HepG2 (cell line): ENCODE measurements around the gene SIRT1. TPM values are rescaled to one million over a fixed set of nuclear protein-coding genes. Genes with fewer than 3 reads are reported as not detected.

Experiments
- ATAC-seq: fragments of 200-7000 bp; cut with Tn5 transposase; 3 replicates; pipeline ENCODE4 v1.9.1; 2020; ENCODE audit warnings: mild to moderate bottlenecking, moderate library complexity
- BruUV-seq: library from RNA; stranded (reverse); fragments of 400-500 nt; replicated peaks from 2 replicates; lab custom pipeline; 2021; lab: Mats Ljungman, UMichigan
- CTCF ChIA-PET: fragments of 300-600 bp; formaldehyde crosslinking; extraction: SDS; loops from one replicate; lab custom pipeline; 2021; ENCODE audit warnings: low total read pairs, inconsistent platforms, low intra/inter-chr PET ratio; lab: Yijun Ruan, JAX
- POLR2A ChIA-PET: fragments of 350-600 bp; sonication (Branson Sonifier 250); formaldehyde crosslinking; loops from one replicate; lab custom pipeline; 2020; ENCODE audit warnings: antibody characterized with exemption, inconsistent platforms; lab: Yijun Ruan, JAX
- DNase-seq: peaks from one replicate; pipeline ENCODE4 v3.0.0-alpha.2; 2015; ENCODE audit warnings: low spot score
- FAIRE-seq: peaks from 3 replicates; lab custom pipeline; 2011; peaks lifted over from hg19 to GRCh38; lab: Jason Lieb, UNC
- H2AFZ ChIP-seq: one replicate; pipeline ENCODE4 v1.6.1; 2011; ENCODE audit warnings: low read length, inconsistent platforms
- H3K27ac ChIP-seq: fragments of 300-600 bp; 3 replicates; pipeline ENCODE4 v1.8.0; 2011; ENCODE audit warnings: mixed run types, mild to moderate bottlenecking, mixed read lengths, low read length, inconsistent platforms; ENCODE audit not compliant: insufficient read depth; ENCODE audit errors: extremely low read length
- H3K27me3 ChIP-seq, 2 experiments: fragments of 200-600 bp in 1 of 2; 2 replicates in 1 of 2; 3 replicates in 1 of 2; pipeline versions ENCODE4 v1.6.0 to v1.8.0; 2011; ENCODE audit warnings: low read length in 2 of 2, mild to moderate bottlenecking in 2 of 2, moderate library complexity in 2 of 2, inconsistent platforms in 1 of 2; ENCODE audit not compliant: insufficient read depth in 2 of 2, control insufficient read depth in 1 of 2
- H3K36me3 ChIP-seq, 2 experiments: fragments of 200-600 bp in 1 of 2; replicated peaks in 1 of 2; 2 replicates in 1 of 2; 3 replicates in 1 of 2; pipeline versions ENCODE4 v1.5.1 to v1.8.0; 2011; ENCODE audit warnings: low read length in 2 of 2, inconsistent platforms in 1 of 2; ENCODE audit not compliant: insufficient read depth in 2 of 2, control insufficient read depth in 1 of 2
- H3K4me1 ChIP-seq: 2 replicates; pipeline ENCODE4 v1.5.1; 2012; ENCODE audit warnings: low read length, inconsistent platforms; ENCODE audit not compliant: insufficient read depth
- H3K4me2 ChIP-seq: 2 replicates; pipeline ENCODE4 v1.6.0; 2011; ENCODE audit warnings: low read depth, low read length, inconsistent platforms
- H3K4me3 ChIP-seq, 3 experiments: fragments of 200-600 bp in 1 of 3; sonication (generic), shearing (Covaris generic) in 1 of 3; replicated peaks in 1 of 3; 2 replicates each; pipeline ENCODE4 v1.5.1; 2011 to 2016; ENCODE audit warnings: low read length in 3 of 3, inconsistent platforms in 2 of 3, low read depth in 2 of 3, mild to moderate bottlenecking in 2 of 3, control low read depth in 1 of 3, mixed read lengths in 1 of 3; ENCODE audit not compliant: insufficient read depth in 1 of 3
- H3K79me2 ChIP-seq: one replicate; pipeline ENCODE4 v1.6.1; 2011; ENCODE audit warnings: low read length, inconsistent platforms; ENCODE audit not compliant: insufficient read depth
- H3K9ac ChIP-seq: 2 replicates; pipeline ENCODE4 v1.6.0; 2011; ENCODE audit warnings: mild to moderate bottlenecking, low read depth, low read length, inconsistent platforms; ENCODE audit not compliant: insufficient read depth
- H3K9me3 ChIP-seq: 2 replicates; pipeline ENCODE4 v1.5.1; 2012; ENCODE audit warnings: mild to moderate bottlenecking, low read length
- H4K20me1 ChIP-seq: 2 replicates; pipeline ENCODE4 v1.6.0; 2011; ENCODE audit warnings: inconsistent platforms, mild to moderate bottlenecking, low read length, moderate library complexity; ENCODE audit not compliant: insufficient read depth
- BHLHE40 ChIP-seq: IDR thresholded peaks from 2 replicates; pipeline ENCODE4 v1.6.1; 2011; ENCODE audit warnings: low read length, improper control_type of control experiment
- HMGXB4 ChIP-seq, 2 experiments: sonication (generic) in 1 of 2; formaldehyde crosslinking in 1 of 2; IDR thresholded peaks; 2 replicates each; pipeline versions ENCODE4 v1.4.0 to v1.6.1; 2018 to 2020; ENCODE audit warnings: missing genetic modification reagents in 2 of 2, borderline replicate concordance in 1 of 2, low read depth in 1 of 2, mild to moderate bottlenecking in 1 of 2, missing biosample characterization in 1 of 2
- MYC ChIP-seq: sonication (generic); formaldehyde crosslinking; IDR thresholded peaks from 2 replicates; pipeline ENCODE4 v1.9.0; 2021; ENCODE audit warnings: missing genetic modification reagents, borderline replicate concordance
- PATZ1 ChIP-seq: sonication (generic); formaldehyde crosslinking; IDR thresholded peaks from 2 replicates; pipeline ENCODE4 v1.4.0; 2020; ENCODE audit warnings: missing genetic modification reagents
- POLR2AphosphoS5 ChIP-seq: IDR thresholded peaks from 2 replicates; pipeline ENCODE4 v1.6.1; 2012; ENCODE audit warnings: low read depth, low read length
- REL ChIP-seq: sonication (generic); formaldehyde crosslinking; conservative IDR thresholded peaks from 2 replicates; pipeline ENCODE4 v1.8.0; 2022; ENCODE audit warnings: mild to moderate bottlenecking, missing genetic modification reagents, moderate library complexity
- RFX3 ChIP-seq: IDR thresholded peaks from 2 replicates; pipeline ENCODE4 v1.6.1; 2016; ENCODE audit warnings: missing biosample characterization, missing genetic modification reagents
- ZBTB21 ChIP-seq: sonication (generic); formaldehyde crosslinking; IDR thresholded peaks from 2 replicates; pipeline ENCODE4 v1.4.0; 2020; ENCODE audit warnings: missing genetic modification reagents
- ZNF235 ChIP-seq: sonication (generic); formaldehyde crosslinking; IDR thresholded peaks from 2 replicates; pipeline ENCODE4 v1.8.1; 2023; ENCODE audit warnings: mild to moderate bottlenecking, missing genetic modification reagents, borderline replicate concordance
- ZNF251 ChIP-seq: sonication (generic); formaldehyde crosslinking; IDR thresholded peaks from 2 replicates; pipeline ENCODE4 v1.9.0; 2021; ENCODE audit warnings: mild to moderate bottlenecking, missing genetic modification reagents
- ZNF704 ChIP-seq: sonication (generic); formaldehyde crosslinking; IDR thresholded peaks from 2 replicates; pipeline ENCODE4 v1.8.1; 2023; ENCODE audit warnings: mild to moderate bottlenecking, inconsistent platforms, moderate library complexity, missing genetic modification reagents, borderline replicate concordance
- ZNF713 ChIP-seq: sonication (generic); formaldehyde crosslinking; IDR thresholded peaks from 2 replicates; pipeline ENCODE4 v1.4.0; 2020; ENCODE audit warnings: mild to moderate bottlenecking, missing genetic modification reagents
- ZNF775 ChIP-seq: sonication (generic); formaldehyde crosslinking; IDR thresholded peaks from 2 replicates; pipeline ENCODE4 v1.4.0; 2020; ENCODE audit warnings: missing genetic modification reagents, mild to moderate bottlenecking, moderate library complexity, borderline replicate concordance
- WGBS: methylation state at CpG from one replicate; pipeline ENCODE4 v1.1.6; 2017; ENCODE audit warnings: low lambda C conversion rate; 5-methylcytosine and 5-hydroxymethylcytosine counted together
- in situ Hi-C: cut with HindIII; loops from 2 replicates; pipeline ENCODE4 v1.10.0; 2017; ENCODE audit warnings: low pct_unique_long_range_greater_than_20kb; ENCODE audit not compliant: extremely low pct_ligation_motif_present
- intact Hi-C: fragments of 100-400 bp; cut with micrococcal nuclease; formaldehyde crosslinking; loops from one replicate; pipeline ENCODE4 v1.10.0; 2022; ENCODE audit not compliant: unreplicated experiment
- polyA plus RNA-seq, 8 experiments: library from polyadenylated mRNA; depleted of rRNA in 3 of 8; stranded (reverse) in 7 of 8; unstranded in 1 of 8; fragments of >200 nt; fragmentation: Illumina TruSeq in 4 of 8; extraction: Trizol in 4 of 8; gene quantifications; 2 replicates each; pipeline versions ENCODE4 v1.2.1 to v1.2.3, GENCODE V29; 2011 to 2016; ENCODE audit warnings: low read depth in 4 of 8, missing spikeins in 1 of 8, mixed read lengths in 1 of 8; ENCODE audit not compliant: insufficient read depth in 1 of 8
- total RNA-seq, 5 experiments: library from RNA; depleted of rRNA; stranded (reverse); fragments of >200 nt; fragmentation: Illumina TruSeq; extraction: Trizol; gene quantifications; 2 replicates each; pipeline ENCODE4 v1.2.3, GENCODE V29; 2016; ENCODE audit warnings: low read depth in 1 of 5

The SIRT1 gene
- total and polyA plus RNA-seq, 2 of the 13 experiments (the other 11 are each of a cell fraction or from before 2014, with no cell fraction given), result 9.4 to 10.2 TPM

DNA sequence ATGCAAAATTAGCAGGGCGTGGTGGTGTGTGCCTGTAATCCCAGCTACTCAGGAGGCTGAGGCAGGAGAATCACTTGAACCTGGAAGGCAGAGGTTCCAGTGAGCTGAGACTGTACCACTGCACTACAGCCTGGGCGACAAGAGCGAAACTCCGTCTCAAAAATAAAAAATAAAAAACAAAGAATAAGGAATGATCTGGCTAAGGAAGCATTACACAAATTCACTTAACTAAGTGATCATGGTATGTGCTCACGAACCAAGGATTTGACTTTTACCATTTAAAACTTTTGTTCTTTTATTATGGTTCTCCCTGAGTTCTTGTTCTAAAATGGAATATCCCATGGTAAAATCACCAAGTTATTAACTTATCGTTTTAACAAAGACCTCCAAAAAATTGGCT is 71.2 kb downstream of the SIRT1 start:
- FAIRE-seq (no peak), DNase-seq (no peak), ATAC-seq (no peak)
- Histone ChIP-seq H2AFZ (no peak overlapping the region), H3K79me2 (no peaks in the 10 kb centered on the region), H4K20me1 (no peaks in the 10 kb centered on the region), H3K4me3 (no peak overlapping the region), H3K9me3 (no peaks in the 10 kb centered on the region), H3K27me3 (no peaks in the 10 kb centered on the region), H3K4me2 (no peak overlapping the region), H3K4me1 (peaks cover 10% of the 10 kb centered on the region), H3K9ac (no peak overlapping the region), H3K27ac (no peak overlapping the region), H3K36me3 (peaks cover 0 to 2% of the 10 kb centered on the region in 2 experiments; a peak in 1 of 5 replicates)
- 98% methylated on average over 6 of the region's 6 CpGs for WGBS
- POLR2A ChIA-PET, result no interaction called here
- intact Hi-C loops, result no loop called here
- CTCF ChIA-PET, result no interaction called here
- TF ChIP-seq PATZ1 (no peak), ZNF704 (CRISPR knock-in tag) (no peak), ZNF251 (CRISPR knock-in tag) (no peak)
- BruUV-seq, result no TSS peak
- in situ Hi-C loops, result no loop called here

DNA sequence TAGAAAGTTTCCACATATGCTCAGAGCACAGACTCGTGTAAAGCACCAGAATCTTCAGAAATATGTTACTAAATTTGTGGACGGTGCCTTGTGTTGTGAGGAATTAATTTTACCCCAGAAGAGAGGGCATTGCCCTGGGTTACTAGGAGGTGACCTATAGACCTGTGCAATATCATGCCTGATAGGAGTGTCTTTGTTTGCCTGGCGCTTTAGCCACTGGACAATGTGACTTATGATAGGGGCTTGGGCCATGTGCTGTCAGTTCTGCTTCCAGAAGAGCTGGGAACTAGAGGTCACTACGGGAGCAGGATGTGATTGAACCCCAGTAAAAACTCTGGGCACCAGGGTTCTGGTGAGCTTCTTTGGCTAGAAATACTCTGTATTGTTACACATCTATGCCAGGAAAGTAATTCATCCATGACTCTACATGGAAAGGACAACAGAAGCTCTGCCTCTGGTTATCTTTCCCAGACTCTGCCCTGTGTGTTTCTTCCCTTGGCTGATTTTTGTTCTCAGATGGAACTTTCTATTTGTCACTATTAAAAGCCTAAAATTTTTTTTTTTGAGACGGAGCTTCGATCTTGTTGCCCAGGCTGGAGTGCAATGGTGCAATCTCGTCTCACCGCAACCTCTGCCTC is 75.5 kb downstream of the SIRT1 start:
- intact Hi-C loops, result no loop called here
- ATAC-seq, result peak; percentile 96
- no peak overlapping the region for H3K4me2 ChIP-seq
- no peaks in the 10 kb centered on the region for H4K20me1 ChIP-seq
- FAIRE-seq, result no peak
- in situ Hi-C loops, result no loop called here
- 70% methylated on average over 8 of the region's 8 CpGs for whole genome bisulfite sequencing
- H2AFZ ChIP-seq, result no peak overlapping the region
- no peaks in the 10 kb centered on the region; a peak in 1 of 5 replicates for H3K36me3 ChIP-seq
- peaks cover 10% of the 10 kb centered on the region for H3K4me1 ChIP-seq
- no peaks in the 10 kb centered on the region for H3K9me3 ChIP-seq
- CTCF ChIA-PET, result no interaction called here
- POLR2A ChIA-PET, result no interaction called here
- no peaks in the 10 kb centered on the region for H3K79me2 ChIP-seq
- H3K27me3 ChIP-seq, result no peaks in the 10 kb centered on the region
- no peak overlapping the region for H3K4me3 ChIP-seq
- BruUV-seq, result no TSS peak
- peak overlapping the region; percentile 38 for H3K27ac ChIP-seq
- DNase-seq, result peak; percentile 29
- H3K9ac ChIP-seq, result no peak overlapping the region
- TF ChIP-seq POLR2AphosphoS5, result no peak
- no peak for TF ChIP-seq ZNF775 (CRISPR knock-in tag)
- no peak for TF ChIP-seq RFX3 (CRISPR knock-in tag)
- no peak for TF ChIP-seq REL (CRISPR knock-in tag)
- TF ChIP-seq ZNF713 (CRISPR knock-in tag), result no peak
- no peak for TF ChIP-seq ZBTB21 (CRISPR knock-in tag)
- no peak for TF ChIP-seq BHLHE40
- no peak for TF ChIP-seq ZNF235 (CRISPR knock-in tag)
- 0 out of 2 replicates have a peak, but pooled peaks have one; percentile 21 for TF ChIP-seq MYC (CRISPR knock-in tag)
- no peak for TF ChIP-seq HMGXB4 (CRISPR knock-in tag; IDR thresholded peaks at IDR 0.05; ENCODE audit: borderline replicate concordance in 1 of 2, low read depth in 1 of 2)
